ENCODE measurements around the gene OR1F1. TPM values are rescaled to one million over a fixed set of nuclear protein-coding genes. Genes with fewer than 3 reads are reported as not detected.

Gene OR1F1
- total and polyA plus RNA-seq, 2 donors (not counting 1 experiment from before 2014, with no cell fraction given), result not detected

- H3K27me3 Mint-ChIP-seq, result no peaks in the 10 kb centered on the region
- H3K4me1 Mint-ChIP-seq, result no peaks in the 10 kb centered on the region
These were observed 36.0 kb downstream of the OR1F1 start for GRCh38 chr16:3223913-3224515.

More at GRCh38 chr16:3223913-3224515, 36.0 kb downstream of the OR1F1 start:
- ATAC-seq (ENCODE audit: low read depth) (no peak), DNase-seq (no peak)
- POLR2A ChIA-PET, result no interaction called here
- H3K27ac Mint-ChIP-seq, result no peak overlapping the region
- H3K27ac ChIP-seq (ENCODE audit: low read length in 2 of 2), result no peak overlapping the region
- no peak overlapping the region for H3K4me3 Mint-ChIP-seq
- H3K9me3 Mint-ChIP-seq (ENCODE audit: insufficient read depth), result peaks cover 24% of the 10 kb centered on the region
- H3K4me2 ChIP-seq (replicated peaks; ENCODE audit: low read depth, low read length, poor library complexity, severe bottlenecking), result no peak overlapping the region
- WGBS (ENCODE audit: insufficient coverage), result 90% methylated on average over 3 of the region's 10 CpGs
- H3K9me3 ChIP-seq (ENCODE audit: control extremely low read depth in 1 of 3, control insufficient read depth in 2 of 3, insufficient read depth in 1 of 3, low read length in 2 of 3), result peaks cover 8 to 70% (median 65%) of the 10 kb centered on the region in 3 donors
- no peak overlapping the region for H3K9ac ChIP-seq (ENCODE audit: low read length)
- H3K79me2 ChIP-seq (ENCODE audit: control insufficient read depth, insufficient read depth, low read length), result no peaks in the 10 kb centered on the region
- H2AFZ ChIP-seq (ENCODE audit: insufficient read depth, low read depth, low read length, poor library complexity, severe bottlenecking), result no peak overlapping the region
- intact Hi-C loops (cut with micrococcal nuclease), result no loop called here
- H3K4me1 ChIP-seq (ENCODE audit: control insufficient read depth in 2 of 2, insufficient read depth in 2 of 2, low read length in 2 of 2), result no peaks in the 10 kb centered on the region
- no peak overlapping the region for H3K4me3 ChIP-seq (ENCODE audit: control extremely low read depth in 1 of 5, extremely low read depth in 1 of 5, insufficient read depth in 1 of 5, low read depth in 2 of 5, low read length in 4 of 5)
- H4K20me1 ChIP-seq (ENCODE audit: control insufficient read depth, insufficient read depth, low read length, poor library complexity, severe bottlenecking), result no peaks in the 10 kb centered on the region
- H3K27me3 ChIP-seq (replicated peaks in 1 of 4; ENCODE audit: control extremely low read depth in 1 of 4, control insufficient read depth in 3 of 4, insufficient read depth in 4 of 4, low read length in 3 of 4), result no peaks in the 10 kb centered on the region
- peaks cover 16 to 36% of the 10 kb centered on the region in 2 experiments for H3K36me3 ChIP-seq (replicated peaks in 1 of 2; ENCODE audit: control extremely low read depth in 1 of 2, control insufficient read depth in 1 of 2, extremely low read depth in 1 of 2, insufficient read depth in 2 of 2, low read length in 1 of 2)
- CTCF ChIA-PET, result no interaction called here
- no peak for TF ChIP-seq EZH2 (IDR thresholded peaks at IDR 0.05; ENCODE audit: borderline replicate concordance, insufficient read depth, low read depth, low read length, poor library complexity, severe bottlenecking)
- no peak for TF ChIP-seq CTCF (IDR thresholded peaks at IDR 0.05)
